Esophagus muscularis mucosa (tissue), 4 donors: ENCODE data around the gene CLN3. TPM values are rescaled to one million over a fixed set of nuclear protein-coding genes. Genes with fewer than 3 reads are reported as not detected.

Experiments used
- DNase-seq: peaks from one replicate; pipeline ENCODE4 v3.0.0-alpha.2; 2017; ENCODE audit errors: extremely low spot score
- H3K27ac ChIP-seq, 4 donors: fragments of 200-600 bp; sonication (generic); replicated peaks in 1 of 4; 1 replicate in 3 of 4; 2 replicates in 1 of 4; pipeline ENCODE4 v1.5.1; 2016 to 2019; ENCODE audit warnings: mild to moderate bottlenecking in 1 of 4
- H3K27me3 ChIP-seq, 4 donors: fragments of 200-600 bp; sonication (generic); one replicate each; pipeline versions ENCODE4 v1.5.1 to v1.6.0; 2016 to 2019
- H3K36me3 ChIP-seq, 4 donors: fragments of 200-600 bp; sonication (generic); one replicate each; pipeline ENCODE4 v1.5.1; 2016 to 2019
- H3K4me1 ChIP-seq, 4 donors: fragments of 200-600 bp; sonication (generic); one replicate each; pipeline ENCODE4 v1.5.1; 2016 to 2019
- H3K4me3 ChIP-seq, 4 donors: fragments of 200-600 bp; sonication (generic); 1 replicate in 2 of 4; 2 replicates in 2 of 4; pipeline ENCODE4 v1.5.1; 2016 to 2019; ENCODE audit warnings: mild to moderate bottlenecking in 4 of 4, moderate library complexity in 1 of 4
- H3K9me3 ChIP-seq, 4 donors: fragments of 200-600 bp; sonication (generic); 1 replicate in 3 of 4; 2 replicates in 1 of 4; pipeline ENCODE4 v1.5.1; 2016 to 2019
- CTCF ChIP-seq, 3 experiments: fragments of 200-600 bp in 2 of 3; fragments of 450-650 bp in 1 of 3; sonication (generic) in 2 of 3; IDR thresholded peaks; one replicate each; pipeline ENCODE4 v1.5.1; 2017 to 2019; ENCODE audit warnings: antibody characterized with exemption in 3 of 3, mild to moderate bottlenecking in 2 of 3, moderate library complexity in 1 of 3
- EP300 ChIP-seq: sonication (generic); formaldehyde crosslinking; IDR thresholded peaks from one replicate; pipeline ENCODE4 v1.6.1; 2017; ENCODE audit warnings: antibody characterized with exemption
- POLR2A ChIP-seq: fragments of 450-650 bp; IDR thresholded peaks from one replicate; pipeline ENCODE4 v1.6.1; 2017; ENCODE audit warnings: antibody characterized with exemption, moderate library complexity, mild to moderate bottlenecking, low read depth
- POLR2AphosphoS5 ChIP-seq, 2 donors: sonication (generic); formaldehyde crosslinking; IDR thresholded peaks; one replicate each; pipeline ENCODE4 v1.6.1; 2017; ENCODE audit warnings: antibody characterized with exemption in 2 of 2
- WGBS: methylation state at CpG from one replicate; pipeline ENCODE4 v1.1.5; 2018; 5-methylcytosine and 5-hydroxymethylcytosine counted together
- intact Hi-C: fragments of 100-400 bp; cut with DNase I; formaldehyde crosslinking; loops from one replicate; pipeline ENCODE4 v1.15.1; 2023
- total RNA-seq, 4 donors: library from RNA; depleted of rRNA; stranded (reverse); fragments of >200 nt; gene quantifications; one replicate each; pipeline versions ENCODE4 v1.1.0 to v1.2.1, GENCODE V29; 2016

CLN3 gene
- total RNA-seq, 4 donors from 2014 or later = 10.3 to 23.3 (median 16.6) TPM

GRCh38 chr16:28513484-28514181 is 21.8 kb upstream of the CLN3 start:
- H3K27ac ChIP-seq = no peak overlapping the region
- H3K9me3 ChIP-seq = no peaks in the 10 kb centered on the region
- WGBS = 93% methylated on average over 12 of the region's 12 CpGs
- DNase-seq = no peak
- no peak overlapping the region for H3K4me3 ChIP-seq
- TF ChIP-seq POLR2AphosphoS5 (IDR thresholded peaks at IDR 0.05) (no peak), POLR2A (no peak), EP300 (no peak), CTCF (IDR thresholded peaks at IDR 0.05) (no peak)
- no peaks in the 10 kb centered on the region for H3K4me1 ChIP-seq
- no peaks in the 10 kb centered on the region for H3K36me3 ChIP-seq
- no peaks in the 10 kb centered on the region for H3K27me3 ChIP-seq
- intact Hi-C loops = no loop called here

GRCh38 chr16:28511801-28512789 is 20.2 kb upstream of the CLN3 start:
- intact Hi-C loops = no loop called here

GRCh38 chr16:28511031-28511430 is 19.2 kb upstream of the CLN3 start:
- WGBS = 88% methylated on average over 3 of the region's 3 CpGs
- Histone ChIP-seq H3K27me3 (peaks cover 0 to 22% (median 3%) of the 10 kb centered on the region in 4 donors), H3K4me1 (peaks cover 0 to 7% (median 0%) of the 10 kb centered on the region in 4 donors), H3K27ac (no peak overlapping the region), H3K9me3 (no peaks in the 10 kb centered on the region), H3K36me3 (no peaks in the 10 kb centered on the region), H3K4me3 (no peak overlapping the region)
- DNase-seq = no peak
- no peak for TF ChIP-seq CTCF (IDR thresholded peaks at IDR 0.05)
- no peak for TF ChIP-seq EP300
- intact Hi-C loops = no loop called here

More at GRCh38 chr16:28511801-28512789, 20.2 kb upstream of the CLN3 start:
- Histone ChIP-seq H3K9me3 (no peaks in the 10 kb centered on the region), H3K27ac (no peak overlapping the region), H3K27me3 (peaks cover 0 to 14% (median 3%) of the 10 kb centered on the region in 4 donors), H3K4me1 (peaks cover 0 to 7% (median 0%) of the 10 kb centered on the region in 4 donors), H3K36me3 (no peaks in the 10 kb centered on the region), H3K4me3 (no peak overlapping the region)
- no peak for DNase-seq
- 93% methylated on average over 20 of the region's 21 CpGs for WGBS
- TF ChIP-seq CTCF (IDR thresholded peaks at IDR 0.05) (no peak), POLR2A (no peak), POLR2AphosphoS5 (IDR thresholded peaks at IDR 0.05) (no peak), EP300 (no peak)

- no peak overlapping the region for H3K4me3 ChIP-seq
- no peak for DNase-seq
- intact Hi-C loops = no loop called here
- H3K9me3 ChIP-seq = no peaks in the 10 kb centered on the region
- no peaks in the 10 kb centered on the region for H3K36me3 ChIP-seq
- TF ChIP-seq POLR2AphosphoS5 (IDR thresholded peaks at IDR 0.05) (no peak), CTCF (IDR thresholded peaks at IDR 0.05) (no peak), POLR2A (no peak), EP300 (no peak)
- peaks cover 0 to 7% (median 0%) of the 10 kb centered on the region in 4 donors for H3K4me1 ChIP-seq
- 66% methylated on average over 14 of the region's 14 CpGs for WGBS
- no peak overlapping the region for H3K27ac ChIP-seq
- peaks cover 0 to 26% (median 3%) of the 10 kb centered on the region in 4 donors for H3K27me3 ChIP-seq
Observed at GRCh38 chr16:28505489-28506137, 13.7 kb upstream of the CLN3 start.
